H4 (cell line): ENCODE measurements around the gene CSTF2. TPM values are rescaled to one million over a fixed set of nuclear protein-coding genes. Genes with fewer than 3 reads are reported as not detected.

Source experiments
- DNase-seq: peaks from one replicate; pipeline ENCODE4 v3.0.0-alpha.2; 2015; ENCODE audit warnings: low spot score
- total RNA-seq: library from RNA; depleted of rRNA; stranded (reverse); fragments of >200 nt; shearing (Covaris generic); gene quantifications from 2 replicates; pipeline ENCODE4 v1.2.3, GENCODE V29; 2014; rRNA removed

Gene CSTF2
- total RNA-seq, 1 experiment from 2014 or later: 28.7 TPM

DNA sequence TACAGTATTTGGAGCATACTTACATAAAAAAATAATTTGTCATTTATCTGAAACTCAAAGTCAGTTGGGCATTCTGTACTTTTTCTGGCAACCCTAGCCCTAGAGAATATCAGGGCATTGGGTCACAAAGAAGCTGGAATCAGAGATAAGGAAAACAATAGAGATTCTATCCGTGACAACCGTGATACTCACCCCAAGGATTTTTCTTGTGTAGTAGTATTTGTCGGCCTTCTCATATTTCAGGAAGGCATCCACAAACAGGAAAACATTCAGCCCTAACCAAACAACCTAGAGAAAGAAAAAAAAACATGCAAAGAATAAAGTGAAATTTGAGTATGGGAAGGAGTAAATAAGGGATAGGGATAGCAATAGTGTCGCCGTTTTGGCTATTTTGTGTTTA lies 50.3 kb downstream of the CSTF2 start:
- no peak for DNase-seq

DNA sequence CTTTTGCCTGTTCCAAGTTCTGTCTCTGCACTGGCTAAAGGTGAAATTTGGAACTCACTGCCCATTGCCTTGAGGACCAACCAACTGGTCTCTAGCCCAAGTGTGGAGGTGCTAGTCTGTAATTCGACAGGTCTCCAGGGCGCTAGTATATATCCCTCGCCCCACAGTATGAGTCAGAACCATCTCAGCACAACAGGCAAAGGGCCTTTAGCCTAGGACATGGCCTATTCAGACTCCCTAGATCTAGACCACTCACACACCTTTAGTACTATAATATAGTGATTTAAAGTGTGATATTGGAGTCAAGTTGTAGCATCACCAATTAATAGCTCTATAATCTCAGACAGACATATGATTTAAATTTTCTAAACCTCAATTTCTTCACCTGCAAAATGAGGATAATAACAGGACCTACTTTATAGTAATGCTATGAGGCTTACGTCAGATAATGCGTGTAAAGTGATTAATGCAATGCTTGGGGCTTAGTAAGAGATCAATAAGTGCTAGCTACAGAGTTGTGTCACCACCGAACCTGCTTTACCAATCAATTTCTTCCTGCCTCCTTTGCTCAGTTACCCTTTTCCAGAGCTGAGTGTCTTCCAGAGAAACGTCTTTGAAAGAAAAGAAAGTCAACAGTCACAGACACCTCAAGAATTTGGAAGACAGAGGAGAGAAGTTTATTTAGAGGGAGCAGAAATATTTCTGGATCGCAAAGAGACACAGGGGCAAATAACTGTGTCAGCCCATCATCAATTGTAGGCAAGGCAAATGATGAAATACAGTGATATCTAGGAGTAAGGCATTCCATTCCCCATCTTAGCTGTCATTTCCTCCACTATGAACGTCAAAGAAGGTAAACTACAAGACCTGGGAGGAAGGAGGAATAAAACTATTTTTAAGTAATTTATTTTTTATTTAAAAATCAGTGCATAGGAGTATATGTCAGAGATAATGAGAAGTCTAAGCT lies 51.7 kb downstream of the CSTF2 start:
- no peak for DNase-seq

DNA sequence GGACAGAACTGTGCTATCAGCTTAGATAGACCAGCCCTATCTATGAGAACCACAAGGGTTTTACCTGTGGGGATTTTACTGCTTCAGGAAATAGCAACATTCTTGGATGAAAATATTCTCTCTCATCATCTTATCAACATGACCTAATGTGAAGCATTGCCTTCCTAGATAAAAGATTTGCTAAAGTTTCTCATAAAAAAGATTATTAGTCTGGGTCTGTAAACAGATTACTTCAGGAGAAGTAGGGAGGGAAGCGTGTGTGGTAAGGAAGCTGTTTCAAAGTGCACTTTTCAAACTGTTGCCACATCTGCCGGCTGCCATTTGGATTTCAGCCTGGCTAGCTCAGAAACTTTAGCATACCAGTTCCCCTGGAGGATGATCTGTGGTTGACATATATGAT lies 54.1 kb downstream of the CSTF2 start, which contains the start of gene NOX1:
TSS of gene NOX1 (minus strand) at position 35 of the 400 bp plus-strand sequence. CDS start 220 bp downstream, outside the sequence.
- DNase-seq: no peak

DNA sequence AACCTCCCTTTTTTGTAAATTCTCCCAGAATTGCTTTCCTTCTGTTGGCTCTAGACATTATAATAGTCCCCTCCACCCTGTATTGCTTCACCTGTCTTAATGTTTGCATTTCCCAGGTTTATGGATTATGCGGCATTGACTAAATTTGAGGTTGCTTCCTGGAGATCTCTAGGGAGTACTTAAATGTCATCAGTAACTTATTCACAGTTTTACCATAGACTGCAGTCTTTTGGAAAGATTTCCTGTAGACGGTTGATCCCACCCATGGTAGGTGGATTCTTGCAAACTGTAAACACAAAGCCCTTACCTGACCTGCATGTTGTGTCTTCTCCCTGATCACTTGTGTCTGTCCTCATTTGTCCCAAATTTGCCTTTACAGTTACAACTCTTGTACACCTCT lies 60.2 kb downstream of the CSTF2 start:
- no peak for DNase-seq

DNA sequence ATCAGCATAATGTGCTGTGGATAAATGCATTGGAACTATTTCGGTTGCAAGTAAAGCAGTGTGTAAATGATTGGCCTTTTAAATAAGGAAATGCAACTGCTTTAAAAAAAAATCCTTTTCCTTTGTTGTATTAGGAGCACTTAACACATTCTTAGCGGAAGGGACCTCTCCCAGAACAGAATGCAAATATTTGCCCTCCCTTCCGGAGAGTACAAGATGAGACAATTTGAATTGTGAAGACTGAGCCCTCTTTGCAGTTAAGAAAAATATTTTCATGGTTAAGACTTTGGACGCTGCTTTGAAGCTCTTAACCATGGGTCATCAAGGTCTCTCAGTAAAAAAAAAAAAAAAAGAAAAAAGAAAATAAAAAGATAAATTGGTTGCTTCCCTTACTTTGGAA lies 63.5 kb downstream of the CSTF2 start:
- no peak for DNase-seq

Other genes with a start within 250 kb of the CSTF2 start
- not detected in 2 replicates for gene TNMD, start 235.5 kb upstream of the CSTF2 start, total RNA-seq
- gene TSPAN6, start 183.6 kb upstream of the CSTF2 start, total RNA-seq: 44.1 and 53.5 TPM in 2 replicates
- 24.5 and 27.9 TPM in 2 replicates for gene SRPX2, start 176.2 kb upstream of the CSTF2 start, total RNA-seq
- gene SYTL4, start 88.3 kb upstream of the CSTF2 start, total RNA-seq: 2.0 and 4.6 TPM in 2 replicates
- not detected in 2 replicates for gene NOX1, start 54.0 kb downstream of the CSTF2 start, total RNA-seq
- 0.31 and 0.39 TPM in 2 replicates for gene XKRX, start 108.5 kb downstream of the CSTF2 start, total RNA-seq
- gene ARL13A, start 149.3 kb downstream of the CSTF2 start, total RNA-seq: not detected in 2 replicates
- gene TRMT2B, start 231.7 kb downstream of the CSTF2 start, total RNA-seq: 10.1 and 13.2 TPM in 2 replicates